CD14-positive monocyte (primary cell): ENCODE measurements around the gene PARP8. TPM values are rescaled to one million over a fixed set of nuclear protein-coding genes. Genes with fewer than 3 reads are reported as not detected.

Source experiments
- DNase-seq, 3 donors: peaks; one replicate each; pipeline ENCODE4 v3.0.0-alpha.2; 2011 to 2022
- H2AFZ ChIP-seq: 2 replicates; pipeline ENCODE4 v1.6.0; 2012; ENCODE audit warnings: mild to moderate bottlenecking, low read depth, low read length, inconsistent platforms; ENCODE audit not compliant: insufficient read depth, poor library complexity, severe bottlenecking
- H3K27ac ChIP-seq, 2 donors: 1 replicate in 1 of 2; 2 replicates in 1 of 2; pipeline ENCODE4 v1.5.1; 2012 to 2013; ENCODE audit warnings: low read length in 2 of 2, control low read depth in 1 of 2, inconsistent platforms in 1 of 2, low read depth in 1 of 2, mild to moderate bottlenecking in 1 of 2
- H3K27me3 ChIP-seq, 2 donors: one replicate each; pipeline versions ENCODE4 v1.6.0 to v1.6.1; 2011 to 2013; ENCODE audit warnings: low read length in 2 of 2; ENCODE audit not compliant: control insufficient read depth in 2 of 2, insufficient read depth in 2 of 2
- H3K36me3 ChIP-seq, 2 donors: replicated peaks in 1 of 2; 1 replicate in 1 of 2; 2 replicates in 1 of 2; pipeline versions ENCODE4 v1.5.1 to v1.6.1; 2012 to 2013; ENCODE audit warnings: low read length in 2 of 2, control low read depth in 1 of 2, inconsistent platforms in 1 of 2, mild to moderate bottlenecking in 1 of 2; ENCODE audit not compliant: insufficient read depth in 2 of 2, control insufficient read depth in 1 of 2
- H3K4me1 ChIP-seq, 2 donors: 1 replicate in 1 of 2; 2 replicates in 1 of 2; pipeline versions ENCODE4 v1.5.1 to v1.6.1; 2012 to 2013; ENCODE audit warnings: low read length in 2 of 2, control low read depth in 1 of 2, inconsistent platforms in 1 of 2, mild to moderate bottlenecking in 1 of 2, moderate library complexity in 1 of 2; ENCODE audit not compliant: insufficient read depth in 2 of 2, control insufficient read depth in 1 of 2
- H3K4me2 ChIP-seq: replicated peaks from 2 replicates; pipeline ENCODE3; 2012; ENCODE audit warnings: low read length, moderate library complexity, mild to moderate bottlenecking; ENCODE audit not compliant: poor library complexity, severe bottlenecking; ENCODE audit errors: extremely low read depth
- H3K4me3 ChIP-seq, 3 experiments: fragments of 200-600 bp in 1 of 3; sonication (generic) in 1 of 3; replicated peaks in 1 of 3; 1 replicate in 2 of 3; 2 replicates in 1 of 3; pipeline ENCODE4 v1.5.1; 2011 to 2013; ENCODE audit warnings: low read length in 3 of 3, mild to moderate bottlenecking in 3 of 3, control low read depth in 2 of 3, low read depth in 2 of 3, inconsistent platforms in 1 of 3, moderate library complexity in 1 of 3
- H3K79me2 ChIP-seq: 2 replicates; pipeline ENCODE4 v1.6.0; 2012; ENCODE audit warnings: mild to moderate bottlenecking, control low read depth, inconsistent platforms, low read length, moderate library complexity; ENCODE audit not compliant: insufficient read depth
- H3K9ac ChIP-seq: 2 replicates; pipeline ENCODE4 v1.6.0; 2017; ENCODE audit warnings: low read length, mild to moderate bottlenecking; ENCODE audit not compliant: insufficient read depth, poor library complexity, severe bottlenecking
- H3K9me3 ChIP-seq, 2 donors: replicated peaks in 1 of 2; 1 replicate in 1 of 2; 2 replicates in 1 of 2; pipeline versions ENCODE4 v1.5.1 to v1.6.1; 2012 to 2013; ENCODE audit warnings: low read length in 2 of 2, control low read depth in 1 of 2; ENCODE audit not compliant: control insufficient read depth in 1 of 2, insufficient read depth in 1 of 2
- H4K20me1 ChIP-seq: 2 replicates; pipeline ENCODE4 v1.6.0; 2012; ENCODE audit warnings: mild to moderate bottlenecking, low read length, control low read depth, moderate library complexity; ENCODE audit not compliant: insufficient read depth
- H3K27ac Mint-ChIP-seq, 7 donors: one replicate each; pipeline ENCODE4 v1.8.0; 2020; ENCODE audit warnings: mild to moderate bottlenecking in 7 of 7, mixed read lengths in 7 of 7, moderate library complexity in 6 of 7, inconsistent platforms in 2 of 7
- H3K27me3 Mint-ChIP-seq, 3 donors: one replicate each; pipeline ENCODE4 v1.8.0; 2021 to 2022; ENCODE audit warnings: low read depth in 3 of 3, mild to moderate bottlenecking in 3 of 3, mixed read lengths in 3 of 3, moderate library complexity in 3 of 3, inconsistent platforms in 1 of 3
- H3K36me3 Mint-ChIP-seq, 2 donors: one replicate each; pipeline ENCODE4 v1.8.0; 2020; ENCODE audit warnings: mixed read lengths in 2 of 2, inconsistent platforms in 1 of 2, mild to moderate bottlenecking in 1 of 2
- H3K4me1 Mint-ChIP-seq: one replicate; pipeline ENCODE4 v1.8.0; 2020; ENCODE audit warnings: mild to moderate bottlenecking, mixed read lengths
- H3K4me3 Mint-ChIP-seq, 2 donors: one replicate each; pipeline ENCODE4 v1.8.0; 2020; ENCODE audit warnings: mild to moderate bottlenecking in 2 of 2, mixed read lengths in 2 of 2, moderate library complexity in 1 of 2
- H3K9me3 Mint-ChIP-seq, 7 donors: one replicate each; pipeline ENCODE4 v1.8.0; 2020 to 2022; ENCODE audit warnings: mixed read lengths in 7 of 7, mild to moderate bottlenecking in 6 of 7, moderate library complexity in 6 of 7, inconsistent platforms in 2 of 7
- WGBS: methylation state at CpG from one replicate; pipeline ENCODE4 v1.1.5; 2013; ENCODE audit warnings: missing lambda C conversion rate; ENCODE audit not compliant: insufficient coverage; 5-methylcytosine and 5-hydroxymethylcytosine counted together
- intact Hi-C, 2 donors: fragments of 100-400 bp; cut with micrococcal nuclease; formaldehyde crosslinking; loops; one replicate each; pipeline versions ENCODE4 v1.15.0 to v1.15.1; 2023
- polyA plus RNA-seq, 3 donors: library from polyadenylated mRNA; depleted of rRNA in 1 of 3; unstranded in 2 of 3; stranded (reverse) in 1 of 3; fragments of 300-500 nt in 2 of 3; fragments of >200 nt in 1 of 3; fragmentation: Illumina TruSeq in 2 of 3; gene quantifications; 1 replicate in 2 of 3; 2 replicates in 1 of 3; pipeline ENCODE4 v1.2.3, GENCODE V29; 2012 to 2021
- TF ChIP-seq, protein P1 (sequence below): fragments of 200-600 bp; IDR thresholded peaks from one replicate; pipeline ENCODE4 v1.8.0; 2022; ENCODE audit warnings: antibody characterized with exemption, mild to moderate bottlenecking

Gene PARP8
- polyA plus RNA-seq, 3 donors: 27.5 to 170 (median 40.6) TPM

DNA sequence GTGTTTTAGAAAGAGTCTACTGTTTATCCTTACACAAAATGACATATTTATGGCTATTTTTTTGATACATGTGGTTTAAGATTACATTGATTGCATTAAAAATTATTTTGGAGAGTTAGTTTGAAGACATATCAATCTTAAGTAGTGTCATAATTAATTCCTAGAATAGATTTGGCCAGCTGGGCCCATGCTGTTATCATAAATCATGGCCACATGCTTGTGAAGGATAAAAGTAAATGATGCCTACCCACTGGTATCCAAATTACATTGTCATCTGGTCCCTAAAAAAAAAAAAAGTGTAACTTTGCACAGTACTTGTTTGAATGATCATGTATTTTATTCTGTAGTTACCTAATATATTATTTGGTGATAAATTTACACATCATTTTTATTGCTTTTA lies 96.9 kb downstream of the PARP8 start:
- intact Hi-C loops: no loop called here
- H2AFZ ChIP-seq: no peak overlapping the region
- H3K4me1 ChIP-seq: peaks cover 0 to 4% of the 10 kb centered on the region in 2 donors
- Mint-ChIP-seq H3K27me3 (no peaks in the 10 kb centered on the region), H3K36me3 (peaks cover 55 to 84% of the 10 kb centered on the region in 2 donors), H3K4me3 (no peak overlapping the region), H3K4me1 (peaks cover 11% of the 10 kb centered on the region), H3K27ac (peak overlapping the region in 1 of 7 donors; percentile 4), H3K9me3 (no peaks in the 10 kb centered on the region)
- DNase-seq: no peak
- H3K36me3 ChIP-seq: peaks cover 62 to 96% of the 10 kb centered on the region in 2 donors
- peaks cover 84% of the 10 kb centered on the region for H4K20me1 ChIP-seq
- no peaks in the 10 kb centered on the region for H3K27me3 ChIP-seq
- H3K9ac ChIP-seq: no peak overlapping the region
- H3K9me3 ChIP-seq: no peaks in the 10 kb centered on the region
- TF ChIP-seq, protein P1, sequence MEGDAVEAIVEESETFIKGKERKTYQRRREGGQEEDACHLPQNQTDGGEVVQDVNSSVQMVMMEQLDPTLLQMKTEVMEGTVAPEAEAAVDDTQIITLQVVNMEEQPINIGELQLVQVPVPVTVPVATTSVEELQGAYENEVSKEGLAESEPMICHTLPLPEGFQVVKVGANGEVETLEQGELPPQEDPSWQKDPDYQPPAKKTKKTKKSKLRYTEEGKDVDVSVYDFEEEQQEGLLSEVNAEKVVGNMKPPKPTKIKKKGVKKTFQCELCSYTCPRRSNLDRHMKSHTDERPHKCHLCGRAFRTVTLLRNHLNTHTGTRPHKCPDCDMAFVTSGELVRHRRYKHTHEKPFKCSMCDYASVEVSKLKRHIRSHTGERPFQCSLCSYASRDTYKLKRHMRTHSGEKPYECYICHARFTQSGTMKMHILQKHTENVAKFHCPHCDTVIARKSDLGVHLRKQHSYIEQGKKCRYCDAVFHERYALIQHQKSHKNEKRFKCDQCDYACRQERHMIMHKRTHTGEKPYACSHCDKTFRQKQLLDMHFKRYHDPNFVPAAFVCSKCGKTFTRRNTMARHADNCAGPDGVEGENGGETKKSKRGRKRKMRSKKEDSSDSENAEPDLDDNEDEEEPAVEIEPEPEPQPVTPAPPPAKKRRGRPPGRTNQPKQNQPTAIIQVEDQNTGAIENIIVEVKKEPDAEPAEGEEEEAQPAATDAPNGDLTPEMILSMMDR: no peak
- H3K79me2 ChIP-seq: peaks cover 73% of the 10 kb centered on the region
- no peak overlapping the region for H3K4me3 ChIP-seq
- no peak overlapping the region for H3K27ac ChIP-seq
- H3K4me2 ChIP-seq: no peak overlapping the region

DNA sequence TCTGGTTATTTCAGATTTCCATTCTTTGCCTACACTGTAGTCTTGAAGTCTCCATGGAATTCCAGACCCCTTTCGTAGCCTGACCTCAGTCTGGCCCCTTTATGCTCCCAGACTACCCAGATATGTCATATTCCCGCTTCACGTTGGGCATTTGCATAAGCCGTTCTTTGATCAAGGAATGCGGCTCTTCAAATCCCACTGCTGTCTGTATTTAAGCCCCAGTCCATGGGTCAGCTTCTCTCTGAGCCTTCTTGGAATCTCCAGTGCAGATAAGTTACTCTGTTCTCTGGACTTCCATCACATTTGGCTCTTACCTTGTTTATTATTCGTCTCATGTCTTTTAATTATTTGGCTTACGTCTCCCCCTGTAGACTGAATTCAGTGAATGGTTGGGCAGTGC lies 97.4 kb downstream of the PARP8 start:
- H3K9ac ChIP-seq: no peak overlapping the region
- H3K4me2 ChIP-seq: no peak overlapping the region
- no peak overlapping the region for H3K4me3 ChIP-seq
- no peak overlapping the region for H3K27ac ChIP-seq
- Mint-ChIP-seq H3K27ac (peak overlapping the region in 2 of 7 donors; percentile 4 to 13), H3K4me3 (no peak overlapping the region), H3K36me3 (peaks cover 55 to 87% of the 10 kb centered on the region in 2 donors), H3K27me3 (no peaks in the 10 kb centered on the region), H3K9me3 (no peaks in the 10 kb centered on the region), H3K4me1 (peaks cover 10% of the 10 kb centered on the region)
- peaks cover 65 to 98% of the 10 kb centered on the region in 2 donors for H3K36me3 ChIP-seq
- DNase-seq: no peak
- H2AFZ ChIP-seq: no peak overlapping the region
- WGBS: 98% methylated on average over 5 of the region's 7 CpGs
- no peaks in the 10 kb centered on the region for H3K9me3 ChIP-seq
- peaks cover 84% of the 10 kb centered on the region for H4K20me1 ChIP-seq
- TF ChIP-seq, protein P1: no peak
- peaks cover 69% of the 10 kb centered on the region for H3K79me2 ChIP-seq
- intact Hi-C loops: no loop called here
- peaks cover 0 to 4% of the 10 kb centered on the region in 2 donors for H3K4me1 ChIP-seq
- no peaks in the 10 kb centered on the region for H3K27me3 ChIP-seq
